AG09309 (cell line): ENCODE measurements around the gene KCNAB3.

ENCODE experiments used
- DNase-seq: peaks from one replicate; pipeline ENCODE4 v3.0.0-alpha.2; 2010; ENCODE audit warnings: low read depth
- H3K4me3 ChIP-seq: 2 replicates; pipeline ENCODE4 v1.5.1; 2011; ENCODE audit warnings: mild to moderate bottlenecking, low read depth, low read length, moderate library complexity; ENCODE audit not compliant: control insufficient read depth
- TF ChIP-seq, protein P1 (sequence below): IDR thresholded peaks from 2 replicates; pipeline ENCODE4 v1.5.1; 2011; ENCODE audit warnings: mild to moderate bottlenecking, low read depth, low read length, inconsistent platforms; ENCODE audit not compliant: insufficient read depth, control insufficient read depth; ENCODE audit errors: missing control alignments

The KCNAB3 gene

DNA sequence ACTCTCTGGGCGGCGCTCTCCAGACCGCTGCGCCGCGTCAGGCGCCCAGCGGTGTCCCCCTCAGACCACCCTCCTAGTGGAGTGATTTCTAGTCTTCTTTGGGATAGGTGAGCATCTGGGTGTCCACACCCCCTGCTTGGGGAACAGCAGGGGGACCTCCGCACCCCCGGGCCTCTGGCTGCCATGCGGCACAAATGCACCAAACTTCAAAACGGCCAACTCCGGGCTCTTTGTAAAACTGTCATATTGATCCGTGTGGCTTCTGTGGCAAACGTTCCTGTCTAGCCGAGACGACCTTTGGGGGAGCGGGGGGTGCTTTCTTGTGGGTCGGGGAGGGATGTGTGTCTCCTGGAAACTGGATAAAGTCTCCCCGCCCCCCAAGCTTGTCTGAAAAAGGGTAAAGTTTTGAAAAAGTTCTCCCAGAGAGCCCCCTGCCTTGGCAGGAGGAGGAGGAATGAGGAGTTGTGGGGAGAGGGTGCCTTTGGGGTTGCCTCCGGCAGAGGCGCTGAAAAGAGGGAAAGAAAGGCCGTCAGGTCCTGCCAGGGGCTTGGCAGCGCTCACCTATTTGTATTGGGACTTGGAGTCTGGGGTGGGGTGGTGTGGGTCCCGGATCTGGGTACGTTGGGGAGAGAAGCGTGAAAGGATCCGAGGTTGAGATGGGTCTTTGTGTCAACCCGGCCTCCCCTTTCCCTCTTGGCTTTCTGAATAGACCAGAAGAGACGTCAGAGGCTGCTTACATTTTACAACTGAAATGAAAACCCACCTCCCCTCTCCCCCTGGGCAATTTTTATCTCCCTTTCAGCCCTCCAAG lies 43.2 kb downstream of the KCNAB3 start:
- DNase-seq = no peak
- peak overlapping the region; percentile 99 for H3K4me3 ChIP-seq
- TF ChIP-seq, protein P1, sequence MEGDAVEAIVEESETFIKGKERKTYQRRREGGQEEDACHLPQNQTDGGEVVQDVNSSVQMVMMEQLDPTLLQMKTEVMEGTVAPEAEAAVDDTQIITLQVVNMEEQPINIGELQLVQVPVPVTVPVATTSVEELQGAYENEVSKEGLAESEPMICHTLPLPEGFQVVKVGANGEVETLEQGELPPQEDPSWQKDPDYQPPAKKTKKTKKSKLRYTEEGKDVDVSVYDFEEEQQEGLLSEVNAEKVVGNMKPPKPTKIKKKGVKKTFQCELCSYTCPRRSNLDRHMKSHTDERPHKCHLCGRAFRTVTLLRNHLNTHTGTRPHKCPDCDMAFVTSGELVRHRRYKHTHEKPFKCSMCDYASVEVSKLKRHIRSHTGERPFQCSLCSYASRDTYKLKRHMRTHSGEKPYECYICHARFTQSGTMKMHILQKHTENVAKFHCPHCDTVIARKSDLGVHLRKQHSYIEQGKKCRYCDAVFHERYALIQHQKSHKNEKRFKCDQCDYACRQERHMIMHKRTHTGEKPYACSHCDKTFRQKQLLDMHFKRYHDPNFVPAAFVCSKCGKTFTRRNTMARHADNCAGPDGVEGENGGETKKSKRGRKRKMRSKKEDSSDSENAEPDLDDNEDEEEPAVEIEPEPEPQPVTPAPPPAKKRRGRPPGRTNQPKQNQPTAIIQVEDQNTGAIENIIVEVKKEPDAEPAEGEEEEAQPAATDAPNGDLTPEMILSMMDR = no peak

DNA sequence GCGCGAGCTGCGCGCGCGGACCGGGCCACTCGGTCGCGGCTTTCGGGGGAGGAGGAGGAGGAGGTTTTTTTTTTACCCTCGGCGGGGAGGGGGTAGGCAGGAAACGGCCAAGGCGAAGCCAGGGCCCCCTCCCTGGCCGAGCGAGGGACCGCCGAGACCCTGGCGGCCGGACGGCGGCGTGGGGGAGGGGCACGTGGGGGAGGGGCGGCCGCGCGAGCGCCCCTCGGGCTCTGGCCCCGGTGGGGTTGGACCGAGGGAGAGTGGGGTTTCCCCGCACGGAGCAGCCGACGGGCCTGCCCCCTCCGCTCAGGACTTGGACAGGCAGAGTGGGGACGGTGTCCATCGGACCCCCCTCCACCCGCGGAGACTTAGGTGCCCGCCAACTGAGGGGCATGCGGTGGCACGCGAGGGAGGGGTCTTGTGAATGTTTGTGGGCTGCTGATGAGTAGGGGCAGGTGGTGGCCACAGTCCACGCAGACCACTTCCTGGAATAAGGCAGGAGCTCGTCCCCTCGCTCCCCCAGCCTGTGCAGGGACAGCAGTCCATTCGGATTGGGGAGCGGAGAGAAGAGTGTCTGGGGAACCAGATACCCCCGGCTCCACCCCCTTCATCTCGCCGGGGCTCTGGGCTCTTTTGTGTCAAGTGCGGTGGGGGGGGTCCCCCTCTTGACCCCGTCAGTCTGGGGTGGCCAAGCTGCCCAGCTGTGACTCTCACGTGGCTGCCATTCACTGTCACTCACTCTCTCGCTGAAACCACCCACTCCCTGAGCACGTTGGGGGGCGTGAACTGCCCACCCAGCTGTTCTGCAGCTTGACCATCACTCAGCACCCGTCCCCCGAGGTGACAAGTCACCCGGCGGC lies 44.1 kb downstream of the KCNAB3 start:
- TF ChIP-seq, protein P1 = no peak
- no peak for DNase-seq
- peak overlapping the region; percentile 99 for H3K4me3 ChIP-seq

DNA sequence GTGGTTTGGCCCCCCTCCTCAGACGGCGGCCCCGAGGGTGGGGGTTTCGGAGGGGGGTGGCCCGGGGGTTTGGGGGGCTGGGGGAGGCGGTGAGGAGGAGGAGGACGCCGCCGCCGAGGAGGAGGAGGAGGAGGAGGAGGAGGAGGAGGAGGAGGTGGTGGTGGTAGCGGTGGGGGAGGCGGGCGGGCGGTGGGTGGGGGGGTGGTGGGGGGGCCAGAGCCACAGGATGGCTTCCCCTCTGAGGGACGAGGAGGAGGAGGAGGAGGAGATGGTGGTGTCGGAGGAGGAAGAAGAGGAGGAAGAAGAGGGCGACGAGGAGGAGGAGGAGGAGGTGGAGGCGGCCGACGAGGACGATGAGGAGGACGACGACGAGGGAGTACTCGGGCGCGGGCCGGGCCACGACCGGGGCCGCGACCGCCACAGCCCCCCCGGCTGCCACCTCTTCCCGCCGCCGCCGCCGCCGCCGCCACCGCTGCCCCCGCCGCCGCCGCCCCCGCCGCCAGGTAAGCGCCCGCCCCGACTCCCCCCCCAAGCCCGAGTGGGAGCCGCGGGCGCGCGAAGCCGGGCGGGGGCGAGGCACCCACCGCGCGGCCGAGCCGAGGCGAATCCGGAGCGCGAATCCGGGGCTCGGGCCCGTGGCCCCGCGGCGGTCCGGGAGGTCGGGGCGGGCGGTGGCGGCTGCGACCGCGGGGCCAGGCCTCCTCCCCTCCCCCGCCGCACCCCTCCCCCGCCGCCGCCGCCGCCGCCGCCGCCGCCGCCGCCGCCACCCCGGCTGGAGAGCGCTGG lies 44.9 kb downstream of the KCNAB3 start:
- DNase-seq = no peak
- H3K4me3 ChIP-seq = peak overlapping the region; percentile 99

DNA sequence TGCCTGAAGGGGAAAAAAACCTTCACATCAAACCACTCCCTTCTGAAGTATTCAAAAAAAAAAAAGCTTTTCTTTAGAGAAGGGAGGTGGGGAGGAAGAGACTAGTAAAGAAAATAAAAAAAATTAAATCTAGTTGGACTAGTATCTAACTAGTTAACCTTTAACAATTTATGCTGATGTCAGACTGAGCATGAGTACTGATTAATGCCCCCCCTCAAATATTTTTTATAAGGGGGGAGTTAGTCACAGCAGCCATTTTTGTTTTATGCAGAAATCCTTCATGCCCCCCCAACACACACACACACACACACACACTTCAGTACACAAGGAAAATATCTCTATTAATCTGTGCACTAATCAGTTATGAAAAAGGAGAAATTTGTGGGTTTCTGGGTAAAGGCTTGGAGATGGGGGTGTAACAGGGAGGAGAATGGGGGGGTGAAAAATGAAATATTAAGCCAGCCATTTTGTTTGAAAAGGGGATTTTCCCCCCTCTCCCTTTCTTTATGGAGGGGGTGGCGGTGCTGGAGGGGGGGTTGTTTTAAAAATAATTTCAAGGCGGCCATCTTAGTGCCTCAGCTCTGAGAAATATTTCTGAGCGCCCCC lies 45.8 kb downstream of the KCNAB3 start:
- no peak for DNase-seq
- TF ChIP-seq, protein P1 = no peak

More for the DNA sequence above, 44.9 kb downstream of the KCNAB3 start:
- TF ChIP-seq, protein P1 = no peak

DNA sequence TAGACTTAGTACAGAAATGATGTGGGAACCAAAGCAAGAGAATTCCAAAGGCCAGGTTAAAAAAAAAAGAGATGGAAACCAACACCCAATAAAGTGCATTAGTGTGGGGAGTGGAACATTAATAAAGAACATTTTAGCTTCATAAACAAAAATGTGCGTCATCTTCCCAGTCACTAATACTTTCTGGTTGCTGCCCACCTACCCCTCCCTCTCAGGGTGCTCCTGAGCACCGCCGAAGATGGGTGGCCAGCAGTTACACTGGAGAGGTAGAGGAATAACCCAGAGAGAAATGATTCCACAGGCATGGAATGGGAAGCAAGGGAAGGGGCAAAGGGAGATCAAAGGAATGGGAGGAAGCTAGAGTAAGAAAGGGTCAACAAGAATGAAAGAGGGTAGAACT lies 47.0 kb downstream of the KCNAB3 start:
- H3K4me3 ChIP-seq = no peak overlapping the region
- TF ChIP-seq, protein P1 = no peak

More for the DNA sequence above, 45.8 kb downstream of the KCNAB3 start:
- peak overlapping the region; percentile 52 for H3K4me3 ChIP-seq

DNA sequence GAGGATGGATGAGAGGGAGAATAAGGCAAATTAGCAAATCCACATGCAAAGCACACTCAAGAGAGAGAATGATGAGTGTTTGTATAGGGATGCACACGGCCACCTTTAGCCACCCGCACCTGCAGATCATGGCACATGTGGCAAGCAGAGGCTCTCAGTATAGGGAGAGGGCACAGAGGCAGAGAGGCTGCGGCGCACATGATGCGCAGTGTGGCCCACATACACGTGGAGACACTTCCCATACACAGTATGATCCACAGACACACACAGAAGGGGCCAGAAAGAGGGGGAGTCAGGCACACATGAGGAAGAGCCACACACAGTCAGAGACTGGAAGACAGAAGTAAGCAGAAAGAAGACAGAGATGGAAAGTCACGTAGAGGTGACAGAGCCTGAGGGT lies 47.6 kb downstream of the KCNAB3 start:
- no peak overlapping the region for H3K4me3 ChIP-seq
- no peak for DNase-seq
- TF ChIP-seq, protein P1 = no peak

More for the DNA sequence above, 47.0 kb downstream of the KCNAB3 start:
- DNase-seq = no peak
